Stimulated activated CD8-positive, alpha-beta memory T cell treated with anti-CD3 and anti-CD28 coated beads, Interleukin-2, amount 100 ng/mL, for 1 hour (primary cell): ENCODE data around the gene C1orf56.
"Not testable (repeated sequence)": the region's sequence is repeated elsewhere in the genome, so short reads cannot be mapped to it uniquely, and the experiment has no call there.

Experiments used
- DNase-seq, 2 donors: peaks; one replicate each; pipeline ENCODE4 v3.0.0-alpha.2; 2020; ENCODE audit warnings: low read depth in 2 of 2

The C1orf56 gene

DNA sequence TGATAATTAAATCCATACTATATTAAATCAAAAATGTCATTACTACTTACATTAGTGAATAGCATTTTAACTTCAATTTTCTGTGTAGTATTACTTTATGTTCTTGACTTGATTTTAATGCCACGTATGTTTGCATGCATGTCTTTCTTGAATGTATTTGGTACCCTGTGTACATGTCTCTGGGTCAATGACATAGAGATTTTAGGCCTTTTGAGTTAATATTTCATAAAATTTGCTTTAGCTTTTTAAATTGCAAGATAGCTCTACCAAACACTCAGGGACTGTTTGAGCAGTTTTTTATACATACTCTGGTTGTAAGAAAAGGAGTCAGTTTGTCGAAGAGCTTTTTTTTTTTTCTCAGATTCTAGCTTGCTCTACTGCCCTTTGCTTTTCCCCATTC lies 14.2 kb downstream of the C1orf56 start:
- DNase-seq, result no peak

DNA sequence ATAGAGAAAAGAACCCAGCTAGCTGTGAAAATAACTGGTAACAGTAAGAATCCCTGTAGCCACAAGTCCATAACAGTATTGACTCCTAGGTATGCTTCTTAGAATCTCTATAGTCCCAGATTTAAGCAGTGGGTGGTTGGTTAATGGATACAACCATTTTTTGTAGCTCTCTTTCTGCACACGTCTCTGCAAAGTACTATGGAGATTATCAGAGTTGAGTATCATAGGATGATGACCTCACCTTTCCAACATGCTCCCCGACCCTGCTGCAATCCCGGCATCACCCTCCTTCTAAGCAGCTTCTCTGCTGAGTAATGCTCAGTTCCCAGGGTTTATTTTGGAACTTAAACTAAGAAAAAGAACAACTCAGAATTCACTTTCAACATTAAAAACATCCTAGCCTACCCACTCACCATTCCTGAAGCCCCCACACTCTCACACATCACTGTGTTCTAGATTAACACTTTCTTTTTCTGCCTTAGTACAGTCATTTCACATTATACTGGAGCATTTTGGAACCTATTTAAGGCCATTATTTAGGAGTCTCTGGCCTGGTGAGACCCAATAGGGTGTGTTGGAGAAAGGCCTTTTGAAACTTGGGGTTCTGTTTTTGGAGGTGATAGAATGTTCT lies 15.3 kb downstream of the C1orf56 start:
- DNase-seq, result no peak

DNA sequence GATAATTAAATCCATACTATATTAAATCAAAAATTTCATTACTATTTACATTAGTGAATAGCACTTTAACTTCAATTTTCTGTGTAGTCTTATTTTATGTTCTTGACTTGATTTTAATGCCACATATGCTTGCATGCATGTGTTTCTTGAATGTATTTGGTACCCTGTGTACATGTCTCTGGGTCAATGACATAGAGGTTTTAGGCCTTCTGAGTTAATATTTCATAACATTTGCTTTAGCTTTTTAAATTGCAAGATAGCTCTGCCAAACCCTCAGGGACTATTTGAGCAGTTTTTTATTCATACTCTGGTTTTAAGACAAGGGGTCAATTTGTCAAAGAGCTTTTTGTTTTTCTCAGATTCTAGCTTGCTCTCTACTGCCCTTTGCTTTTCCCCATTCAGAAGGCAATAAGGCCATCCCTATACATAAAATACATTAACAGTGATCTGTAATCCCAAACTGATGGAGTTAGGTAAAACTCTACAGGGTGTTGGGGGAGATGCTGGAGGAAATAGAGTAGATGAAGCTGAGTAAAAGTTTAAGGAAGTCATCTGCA lies 17.6 kb downstream of the C1orf56 start:
- DNase-seq, result no peak

DNA sequence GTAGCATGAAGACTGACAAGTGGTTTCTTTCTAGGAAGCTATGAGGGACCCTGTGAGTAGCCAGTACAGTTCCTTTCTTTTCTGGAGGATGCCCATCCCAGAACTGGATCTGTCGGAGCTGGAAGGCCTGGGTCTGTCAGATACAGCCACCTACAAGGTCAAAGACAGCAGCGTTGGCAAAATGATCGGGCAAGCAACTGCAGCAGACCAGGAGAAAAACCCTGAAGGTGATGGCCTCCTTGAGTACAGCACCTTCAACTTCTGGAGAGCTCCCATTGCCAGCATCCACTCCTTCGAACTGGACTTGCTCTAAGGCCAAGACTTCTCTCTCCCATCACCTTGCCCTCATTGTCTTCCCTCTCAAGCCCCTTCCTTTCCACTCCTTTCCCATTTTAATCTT lies 19.6 kb downstream of the C1orf56 start:
- no peak for DNase-seq

DNA sequence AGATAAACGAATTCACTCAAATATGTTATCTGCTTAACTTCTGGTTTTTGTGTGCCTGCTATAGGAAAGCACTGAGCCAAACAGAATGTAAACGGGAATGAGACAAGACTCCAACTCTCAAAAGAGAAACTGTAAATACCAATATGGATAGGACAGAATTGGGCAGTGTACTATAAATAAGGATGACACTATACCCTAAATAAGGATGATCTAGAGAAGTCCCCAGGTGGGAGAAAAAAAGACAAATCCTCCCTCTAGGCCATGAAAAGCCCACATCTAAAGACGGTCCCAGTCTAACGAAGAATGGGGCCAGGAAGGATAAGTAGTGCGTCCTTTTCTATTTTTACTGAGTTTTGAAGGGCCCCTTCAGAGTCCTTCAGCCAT lies 21.5 kb downstream of the C1orf56 start:
- DNase-seq, result no peak

DNA sequence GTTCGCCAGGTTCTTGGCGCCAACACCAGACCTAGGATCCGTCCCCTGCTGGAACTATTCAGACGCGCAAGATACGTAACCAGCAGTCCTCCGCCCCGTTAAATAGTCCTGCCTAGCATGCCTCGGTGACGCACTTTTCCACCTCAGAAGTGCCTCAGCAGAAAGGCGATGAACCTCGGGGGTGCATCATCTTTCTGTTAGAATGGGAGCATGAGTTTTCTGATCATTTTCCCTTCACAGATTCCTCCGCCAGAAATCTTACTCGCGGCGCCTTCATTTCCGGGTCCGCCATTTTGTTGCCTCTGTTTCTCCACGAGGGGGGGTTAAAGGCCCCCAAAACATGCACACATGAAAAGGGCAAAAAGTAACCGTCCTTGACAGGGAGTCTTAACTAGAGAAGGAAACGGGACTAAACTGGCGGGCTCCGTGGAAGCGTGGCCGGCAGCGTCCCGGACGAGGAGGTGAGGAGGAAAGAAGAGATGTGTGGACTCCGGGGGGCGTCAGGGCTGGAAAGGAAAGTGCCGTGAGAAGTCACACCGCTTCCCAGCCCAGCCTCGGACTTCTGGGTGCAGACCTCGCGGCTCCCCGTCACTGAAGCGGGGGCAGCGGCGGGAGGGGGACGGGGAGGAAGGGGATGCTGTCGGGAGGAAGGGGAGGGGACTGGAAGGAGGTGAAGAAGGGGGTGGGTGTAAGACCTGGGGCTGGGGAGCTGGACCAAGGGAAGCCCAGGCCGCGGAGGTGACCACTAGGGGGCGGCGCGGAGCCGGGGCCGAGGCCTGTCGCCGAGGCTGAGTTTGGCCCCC lies 23.1 kb downstream of the C1orf56 start, which contains the start of gene GABPB2:
TSS of gene GABPB2 (plus strand) at position 288 of the 803 bp plus-strand sequence. CDS start 17,429 bp downstream, outside the sequence.
- peak; percentile 69 to 71 for DNase-seq

DNA sequence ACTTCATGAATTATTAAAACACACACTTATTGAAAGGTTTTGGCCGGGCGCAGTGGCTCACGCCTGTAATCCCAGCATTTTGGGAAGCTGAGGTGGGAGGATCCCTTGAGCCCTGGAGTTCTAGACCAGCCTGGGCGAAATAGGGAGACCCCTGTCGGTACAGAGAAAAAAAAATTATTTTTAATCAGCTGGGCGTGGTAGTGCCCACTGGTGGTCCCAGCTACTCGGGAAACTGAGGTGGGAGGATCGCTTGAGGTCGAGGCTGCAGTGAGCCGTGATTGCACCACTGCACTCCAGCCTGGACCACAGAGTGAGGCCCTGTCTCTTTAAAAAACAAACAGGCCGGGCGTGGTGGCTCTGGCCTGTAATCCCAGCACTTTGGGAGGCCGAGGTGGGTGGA lies 24.7 kb downstream of the C1orf56 start:
- DNase-seq, result no peak

DNA sequence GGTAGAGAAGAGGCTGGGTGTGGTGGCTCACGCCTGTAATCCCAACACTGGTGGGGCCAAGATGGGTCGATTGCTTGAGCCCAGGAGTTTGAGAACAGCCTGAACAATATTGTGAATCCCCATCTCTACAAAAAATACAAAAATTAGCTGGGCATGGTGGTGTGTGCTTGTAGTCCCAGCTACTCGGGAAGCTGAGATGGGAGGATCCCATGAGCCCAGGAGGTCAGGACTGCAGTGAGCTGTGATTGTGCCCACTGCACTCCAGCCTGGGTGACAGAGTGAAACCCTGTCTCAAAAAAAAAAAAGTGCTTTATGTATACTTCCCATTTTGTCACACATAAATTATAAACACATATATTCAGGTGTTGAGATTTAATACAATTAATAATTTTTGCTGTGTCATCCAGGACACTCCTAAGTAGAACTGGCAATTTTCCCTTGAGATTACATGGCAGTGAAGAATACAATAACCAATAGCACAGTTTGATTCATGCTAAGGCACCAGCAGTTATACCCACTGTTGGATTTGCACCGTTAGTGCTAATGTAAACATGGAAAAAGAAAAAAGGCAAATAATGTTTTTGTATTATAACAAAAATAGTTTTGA lies 38.5 kb downstream of the C1orf56 start:
- DNase-seq, result no peak

DNA sequence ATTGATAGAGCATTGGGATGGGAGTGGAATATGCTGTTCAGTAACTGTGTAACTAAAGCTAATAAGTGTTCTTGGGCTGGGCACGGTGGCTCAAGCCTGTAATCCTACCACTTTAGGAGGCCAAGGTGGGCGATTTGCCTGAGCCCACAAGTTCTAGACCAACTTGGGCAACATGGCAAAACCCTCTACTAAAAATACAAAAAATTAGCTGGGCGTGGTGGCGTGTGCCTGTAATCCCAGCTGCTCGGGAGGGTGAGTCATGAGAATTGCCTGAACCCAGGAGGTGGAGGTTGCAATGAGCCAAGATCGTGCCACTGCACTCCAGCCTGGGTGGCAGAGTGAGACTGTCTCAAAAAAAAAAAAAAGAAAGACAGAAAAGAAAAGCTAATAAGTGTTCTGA lies 49.9 kb downstream of the C1orf56 start:
- not testable (repeated sequence) for DNase-seq

DNA sequence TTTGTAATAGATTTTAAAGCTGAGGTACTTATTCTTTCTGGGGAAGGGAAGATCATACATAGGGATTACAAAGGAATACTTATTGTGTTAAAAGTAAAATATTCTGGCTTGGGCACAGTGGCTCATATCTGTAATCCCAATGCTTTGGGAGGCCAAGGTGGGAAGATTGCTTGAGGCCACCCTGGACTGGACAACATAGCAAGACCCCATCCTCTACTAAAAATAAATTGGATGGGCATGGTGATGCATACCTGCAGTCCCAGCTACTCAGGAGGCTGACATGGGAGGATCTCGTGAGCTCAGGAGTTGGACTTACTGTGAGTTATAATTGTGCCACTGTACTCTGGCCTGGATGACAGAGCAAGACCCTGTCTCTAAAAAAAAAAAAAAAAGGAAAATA lies 50.6 kb downstream of the C1orf56 start:
- no peak for DNase-seq
